ENCODE results near the gene PARVB.

The PARVB gene

DNA sequence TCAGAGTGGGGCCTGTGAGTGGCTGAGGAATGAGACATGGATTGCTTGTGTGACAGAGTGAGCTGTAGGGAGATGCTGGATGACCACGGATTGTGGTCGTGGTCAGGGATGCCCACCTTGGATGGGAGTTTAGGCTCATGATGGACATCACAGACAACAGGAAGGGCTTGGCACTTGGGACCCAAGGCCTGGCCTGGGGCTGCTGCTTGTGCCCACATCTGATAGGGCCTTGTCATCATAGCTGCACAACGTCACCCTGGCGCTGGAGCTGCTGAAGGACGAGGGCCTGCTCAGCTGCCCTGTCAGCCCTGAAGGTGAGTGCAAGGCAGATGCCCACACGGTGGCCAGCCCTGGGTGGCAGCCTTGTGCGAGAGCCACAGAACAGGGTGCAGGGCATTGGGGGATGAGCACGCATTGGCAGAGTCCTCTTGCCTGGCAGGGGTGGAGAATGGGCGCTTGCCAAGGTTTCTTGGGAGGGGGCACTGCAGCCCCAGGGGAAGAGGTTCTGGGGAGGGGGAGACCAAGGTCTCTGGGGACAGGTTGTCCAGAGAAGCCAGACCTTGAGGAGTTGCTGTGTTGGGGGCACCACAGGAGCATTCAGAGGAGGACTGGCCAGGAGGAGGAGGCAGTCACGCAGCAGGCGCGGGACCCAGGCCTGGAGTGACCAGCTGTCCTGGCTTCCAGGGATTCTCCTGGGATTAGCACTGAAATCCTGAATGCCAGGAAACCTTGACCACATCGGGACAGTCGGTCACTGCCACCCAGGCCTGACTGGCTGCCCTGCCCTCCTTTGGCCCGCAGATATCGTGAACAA, 181.6 kb downstream of the PARVB start:
- no peak for DNase-seq

- DNase-seq: no peak
These were observed 182.2 kb downstream of the PARVB start for GRCh38 chr22:44206330-44206645.

- DNase-seq: no peak
These were observed 182.6 kb downstream of the PARVB start for GRCh38 chr22:44206696-44207095.

- DNase-seq: no peak
These were observed 183.3 kb downstream of the PARVB start for GRCh38 chr22:44207173-44207980.

DNA sequence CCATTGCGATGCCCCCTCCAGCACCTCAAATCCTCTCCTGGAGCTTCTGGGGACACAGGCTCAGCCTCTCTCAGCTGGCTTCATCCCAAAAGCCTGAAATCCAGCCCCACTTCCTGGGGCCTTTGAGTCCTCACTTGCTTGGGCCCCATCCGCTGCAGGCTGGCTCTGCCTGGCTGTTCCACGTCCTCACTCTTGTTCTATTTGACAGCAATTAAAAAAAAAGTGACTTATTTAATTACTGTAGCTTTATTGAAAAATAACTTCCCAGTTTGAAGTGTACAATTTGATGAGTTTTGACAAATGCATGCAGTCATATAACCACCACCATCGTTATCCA, 183.8 kb downstream of the PARVB start:
- no peak for DNase-seq

DNA sequence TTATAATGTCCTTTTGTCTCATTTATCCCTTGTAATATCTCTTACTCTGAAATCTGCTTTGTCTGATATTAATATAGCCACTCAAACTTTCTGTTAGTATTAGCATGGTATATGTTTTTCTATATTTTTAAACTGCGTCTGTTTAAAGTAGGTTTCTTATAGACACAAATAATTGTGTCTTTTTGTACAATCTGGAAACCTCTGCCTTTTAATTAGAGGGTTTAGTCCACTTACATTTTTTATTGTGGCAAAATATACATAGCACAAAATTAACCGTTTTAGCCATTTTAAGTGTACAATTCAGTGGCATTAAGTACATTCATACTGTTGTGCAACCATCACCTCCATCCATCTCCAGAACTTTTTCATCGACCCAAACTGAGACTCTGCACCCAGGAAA, 185.2 kb downstream of the PARVB start:
- DNase-seq: no peak

DNA sequence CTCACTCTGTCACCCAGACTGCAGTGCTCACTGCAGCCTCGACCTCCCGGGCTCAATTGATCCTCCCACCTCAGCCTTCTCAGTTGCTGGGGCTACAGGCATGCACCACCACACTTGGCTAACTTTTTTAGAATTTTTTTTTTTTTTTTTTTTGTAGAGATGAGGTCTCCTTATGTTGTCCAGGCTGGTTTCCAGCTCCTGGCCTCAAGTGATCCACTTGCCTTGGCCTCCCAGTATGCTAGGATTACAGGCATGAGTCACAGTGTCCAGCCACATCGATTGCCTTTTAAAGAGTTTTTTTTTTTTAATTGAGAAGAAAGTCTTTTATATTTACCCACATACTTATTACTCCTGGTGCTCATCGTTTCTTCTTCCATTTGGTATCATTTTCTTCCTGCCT, 186.6 kb downstream of the PARVB start:
- DNase-seq: no peak

- DNase-seq: no peak
These were observed 187.3 kb downstream of the PARVB start for GRCh38 chr22:44211256-44211945.

- no peak for DNase-seq
These were observed 188.1 kb downstream of the PARVB start for GRCh38 chr22:44211946-44212930.

DNA sequence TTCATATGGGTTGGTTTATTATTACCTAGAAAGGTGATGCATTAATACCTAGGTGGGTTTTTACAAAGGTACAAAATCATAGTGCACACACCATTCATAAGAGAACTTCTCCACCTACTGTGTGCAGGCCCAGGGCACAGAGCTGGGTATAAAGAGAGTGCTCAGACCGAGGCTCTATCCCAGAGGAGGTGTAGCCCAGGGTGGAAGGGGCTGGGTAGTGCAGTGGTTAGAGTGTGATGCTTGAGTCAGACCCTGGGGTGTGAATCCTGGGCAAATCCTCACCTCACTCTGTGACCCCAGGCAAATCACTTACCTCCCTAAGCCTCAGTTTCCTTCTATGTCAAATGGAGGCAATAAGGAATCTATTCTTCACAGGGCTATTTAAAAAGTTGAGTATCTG, 188.8 kb downstream of the PARVB start:
- DNase-seq: no peak

DNA sequence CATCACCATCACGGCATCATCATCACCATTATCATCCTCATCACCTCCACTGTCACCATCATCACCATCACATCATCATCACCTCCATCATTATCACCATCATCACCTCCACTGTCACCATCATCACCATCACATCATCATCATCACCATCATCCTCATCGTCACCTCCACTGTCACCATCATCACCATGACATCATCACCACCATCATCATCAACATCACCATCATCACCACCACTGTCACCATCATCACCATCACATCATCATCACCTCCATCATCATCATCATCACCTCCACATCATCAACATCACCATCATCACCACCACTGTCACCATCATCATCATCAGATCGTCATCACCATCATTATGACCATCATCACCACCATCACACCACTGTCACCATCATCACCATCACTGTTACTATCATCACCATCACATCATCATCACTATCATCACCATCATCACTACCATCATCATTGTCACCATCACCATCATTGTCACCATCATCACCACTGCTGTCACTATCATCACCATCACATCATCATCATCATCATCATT, 189.5 kb downstream of the PARVB start:
- no peak for DNase-seq

GRCh38 chr22:44214187-44214586, 190.1 kb downstream of the PARVB start:
- DNase-seq: no peak

DNA sequence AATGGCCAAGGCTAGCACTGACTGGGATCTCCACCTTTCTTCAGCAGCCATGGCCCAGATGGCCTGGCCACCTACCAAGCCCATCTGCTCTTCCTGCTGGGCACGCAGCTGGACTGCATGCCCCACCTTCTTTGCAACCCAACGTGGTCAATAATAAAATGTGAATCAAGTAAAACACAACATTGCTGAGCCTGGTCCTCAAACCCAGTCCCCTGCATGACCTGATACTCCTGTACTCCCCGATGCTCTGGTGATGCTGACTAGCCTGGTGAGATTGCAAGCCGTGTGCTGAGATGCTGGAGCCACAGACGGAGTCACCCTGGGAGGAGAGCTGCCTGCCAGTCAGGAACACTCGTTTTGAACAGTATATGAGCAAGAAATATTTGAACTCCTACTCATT, 190.7 kb downstream of the PARVB start:
- no peak for DNase-seq

DNA sequence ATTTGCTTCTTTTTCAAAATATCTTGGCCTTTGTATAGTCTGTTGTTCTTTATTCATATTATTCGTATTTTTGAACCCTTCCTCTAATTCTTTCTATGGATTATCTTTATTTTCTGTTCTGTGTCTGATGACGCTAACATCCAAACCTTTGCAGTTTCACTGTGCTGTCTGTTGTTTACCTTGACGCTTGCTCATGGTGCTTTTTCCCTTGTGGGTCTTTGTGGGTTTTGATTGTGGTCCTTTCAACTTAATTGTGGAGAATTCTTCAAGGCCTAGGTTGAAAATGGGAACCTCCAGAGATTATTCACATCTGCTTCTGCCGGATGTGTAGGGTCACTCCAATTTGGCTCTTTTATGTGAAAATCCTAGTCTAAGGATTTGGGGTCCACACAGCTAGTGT, 191.2 kb downstream of the PARVB start:
- DNase-seq: no peak

DNA sequence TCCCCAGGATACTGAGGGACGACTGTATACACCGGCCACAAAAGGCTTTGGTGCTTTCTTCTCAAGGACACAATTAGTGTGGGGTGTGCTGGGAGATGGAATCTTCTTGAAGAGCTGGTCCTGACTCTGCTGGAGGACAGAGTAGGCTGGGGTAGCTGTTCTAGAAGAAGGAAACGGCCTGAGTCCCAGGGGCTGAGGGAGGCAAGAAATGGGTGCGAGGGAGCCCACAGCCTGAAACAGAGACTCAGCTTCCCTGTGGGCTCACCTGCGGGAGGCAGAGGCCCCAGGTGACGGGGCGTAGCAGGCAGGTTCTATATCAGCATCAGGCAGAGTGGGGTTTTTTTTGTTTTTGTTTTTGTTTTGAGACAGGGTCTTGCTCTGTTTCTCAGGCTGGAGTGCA, 193.2 kb downstream of the PARVB start:
- no peak for DNase-seq

DNA sequence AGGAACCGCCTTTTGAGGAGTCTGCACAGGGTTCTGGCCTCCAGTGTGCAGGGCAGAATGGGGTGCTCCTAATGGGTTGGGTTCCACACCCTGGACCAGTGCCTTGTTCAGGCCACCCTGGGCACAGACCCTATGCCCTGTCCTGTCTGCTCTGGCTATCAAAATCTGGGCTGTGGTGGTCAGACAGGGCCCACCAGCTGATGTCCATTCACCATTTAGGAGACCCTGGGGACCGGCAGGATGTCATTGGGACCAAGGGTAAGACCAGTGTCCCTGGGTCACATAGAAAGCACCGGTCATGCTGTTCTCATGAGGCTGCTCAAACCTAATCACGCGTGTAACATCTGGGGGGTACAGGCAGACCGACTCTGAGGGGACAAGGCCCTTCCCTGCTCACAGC, 194.0 kb downstream of the PARVB start:
- DNase-seq: no peak

- DNase-seq: no peak
These were observed 195.2 kb downstream of the PARVB start for GRCh38 chr22:44219101-44219870.

- no peak for DNase-seq
These were observed 196.9 kb downstream of the PARVB start for GRCh38 chr22:44220727-44221680.

- no peak for DNase-seq
These were observed 197.8 kb downstream of the PARVB start for GRCh38 chr22:44221710-44222475.
